ENCODE results near the gene EVPL. TPM values are rescaled to one million over a fixed set of nuclear protein-coding genes. Genes with fewer than 3 reads are reported as not detected.
A peak's percentile ranks its signal among the peaks of the same experiment; 100 is the strongest.

EVPL gene
- total RNA-seq, 2 donors from 2014 or later, result 23.0 to 29.1 TPM

GRCh38 chr17:76038050-76038449, 10.9 kb upstream of the EVPL start:
- Histone ChIP-seq H3K36me3 (peaks cover 16 to 21% of the 10 kb centered on the region in 2 donors), H3K9me3 (no peaks in the 10 kb centered on the region), H3K4me3 (no peak overlapping the region), H3K4me1 (replicated peaks) (no peaks in the 10 kb centered on the region), H3K27me3 (replicated peaks; ENCODE audit: insufficient read depth) (no peaks in the 10 kb centered on the region), H3K27ac (no peak overlapping the region)
- no peak for DNase-seq (ENCODE audit: low spot score)
- TF ChIP-seq, protein P1, sequence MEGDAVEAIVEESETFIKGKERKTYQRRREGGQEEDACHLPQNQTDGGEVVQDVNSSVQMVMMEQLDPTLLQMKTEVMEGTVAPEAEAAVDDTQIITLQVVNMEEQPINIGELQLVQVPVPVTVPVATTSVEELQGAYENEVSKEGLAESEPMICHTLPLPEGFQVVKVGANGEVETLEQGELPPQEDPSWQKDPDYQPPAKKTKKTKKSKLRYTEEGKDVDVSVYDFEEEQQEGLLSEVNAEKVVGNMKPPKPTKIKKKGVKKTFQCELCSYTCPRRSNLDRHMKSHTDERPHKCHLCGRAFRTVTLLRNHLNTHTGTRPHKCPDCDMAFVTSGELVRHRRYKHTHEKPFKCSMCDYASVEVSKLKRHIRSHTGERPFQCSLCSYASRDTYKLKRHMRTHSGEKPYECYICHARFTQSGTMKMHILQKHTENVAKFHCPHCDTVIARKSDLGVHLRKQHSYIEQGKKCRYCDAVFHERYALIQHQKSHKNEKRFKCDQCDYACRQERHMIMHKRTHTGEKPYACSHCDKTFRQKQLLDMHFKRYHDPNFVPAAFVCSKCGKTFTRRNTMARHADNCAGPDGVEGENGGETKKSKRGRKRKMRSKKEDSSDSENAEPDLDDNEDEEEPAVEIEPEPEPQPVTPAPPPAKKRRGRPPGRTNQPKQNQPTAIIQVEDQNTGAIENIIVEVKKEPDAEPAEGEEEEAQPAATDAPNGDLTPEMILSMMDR (IDR thresholded peaks at IDR 0.05), result no peak
- TF ChIP-seq POLR2AphosphoS5 (IDR thresholded peaks at IDR 0.05), result no peak
- no peak for TF ChIP-seq POLR2A (IDR thresholded peaks at IDR 0.05)
- intact Hi-C loops (cut with DNase I), result no loop called here
- 63% methylated on average over 3 of the region's 3 CpGs for WGBS

- H3K4me3 ChIP-seq, result no peak overlapping the region
- WGBS, result 22% methylated on average over 22 of the region's 22 CpGs
- H3K27me3 ChIP-seq (replicated peaks; ENCODE audit: insufficient read depth), result no peaks in the 10 kb centered on the region
- H3K9me3 ChIP-seq, result no peaks in the 10 kb centered on the region
- TF ChIP-seq POLR2AphosphoS5 (IDR thresholded peaks at IDR 0.05), result peak; percentile 6
- TF ChIP-seq, protein P1 (IDR thresholded peaks at IDR 0.05), result no peak
- TF ChIP-seq POLR2A (IDR thresholded peaks at IDR 0.05), result no peak
- no peak overlapping the region for H3K27ac ChIP-seq
- H3K4me1 ChIP-seq (replicated peaks), result no peaks in the 10 kb centered on the region
- H3K36me3 ChIP-seq, result peaks cover 12 to 21% of the 10 kb centered on the region in 2 donors
- intact Hi-C loops (cut with DNase I), result no loop called here
- no peak for DNase-seq (ENCODE audit: low spot score)
These were observed 9.6 kb upstream of the EVPL start for GRCh38 chr17:76036497-76037261.

DNA sequence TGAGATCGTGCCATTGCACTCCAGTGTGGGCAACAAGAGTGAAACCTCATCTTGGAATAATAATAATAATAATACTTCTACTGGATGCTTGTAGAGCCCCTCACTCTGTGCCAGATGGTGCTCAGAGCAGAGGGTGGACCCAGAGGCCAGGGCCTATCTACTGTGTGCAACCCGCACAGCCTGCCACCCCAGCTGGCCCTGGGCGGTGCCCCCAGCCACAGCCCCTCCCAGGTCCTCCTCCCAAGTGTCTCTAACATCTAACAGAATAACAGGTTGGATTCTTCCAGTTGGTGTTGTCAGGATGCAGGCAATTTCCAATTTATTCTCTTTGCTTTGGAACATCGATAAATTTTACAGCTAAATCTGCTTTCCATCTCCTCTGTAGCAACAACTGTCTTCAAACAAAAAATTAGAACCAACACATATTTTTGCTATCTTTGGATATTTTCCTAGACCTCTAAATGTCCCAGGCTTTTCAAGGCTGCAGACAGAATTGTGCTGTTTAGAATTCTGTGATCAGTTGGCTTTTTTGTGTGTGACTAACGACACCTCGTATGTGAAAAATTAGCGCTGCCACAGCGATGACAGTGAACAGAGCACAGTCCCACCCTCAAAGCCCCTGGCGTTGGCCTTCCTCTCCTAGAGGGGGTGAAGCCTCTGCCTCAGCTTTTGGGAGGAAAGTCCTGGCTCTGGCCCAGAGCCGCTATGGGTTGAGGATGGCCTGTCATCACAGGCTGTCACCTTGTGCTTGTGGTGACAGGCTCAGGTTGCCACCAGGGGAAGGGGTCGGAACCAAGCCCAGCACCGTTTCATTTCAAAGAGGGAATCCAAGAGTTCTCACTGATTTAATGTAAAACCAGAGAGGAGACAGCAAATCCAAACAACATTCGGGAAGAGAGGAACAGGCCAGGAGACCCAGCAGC, 7.6 kb upstream of the EVPL start:
- no peak for TF ChIP-seq POLR2AphosphoS5 (IDR thresholded peaks at IDR 0.05)
- TF ChIP-seq, protein P1 (IDR thresholded peaks at IDR 0.05), result no peak
- no peak for TF ChIP-seq POLR2A (IDR thresholded peaks at IDR 0.05)
- Histone ChIP-seq H3K4me3 (no peak overlapping the region), H3K9me3 (no peaks in the 10 kb centered on the region), H3K27ac (no peak overlapping the region), H3K27me3 (replicated peaks; ENCODE audit: insufficient read depth) (no peaks in the 10 kb centered on the region), H3K4me1 (replicated peaks) (no peaks in the 10 kb centered on the region), H3K36me3 (peaks cover 2 to 10% of the 10 kb centered on the region in 2 donors)
- intact Hi-C loops (cut with DNase I), result no loop called here
- DNase-seq (ENCODE audit: low spot score), result no peak
- WGBS, result 73% methylated on average over 13 of the region's 13 CpGs

DNA sequence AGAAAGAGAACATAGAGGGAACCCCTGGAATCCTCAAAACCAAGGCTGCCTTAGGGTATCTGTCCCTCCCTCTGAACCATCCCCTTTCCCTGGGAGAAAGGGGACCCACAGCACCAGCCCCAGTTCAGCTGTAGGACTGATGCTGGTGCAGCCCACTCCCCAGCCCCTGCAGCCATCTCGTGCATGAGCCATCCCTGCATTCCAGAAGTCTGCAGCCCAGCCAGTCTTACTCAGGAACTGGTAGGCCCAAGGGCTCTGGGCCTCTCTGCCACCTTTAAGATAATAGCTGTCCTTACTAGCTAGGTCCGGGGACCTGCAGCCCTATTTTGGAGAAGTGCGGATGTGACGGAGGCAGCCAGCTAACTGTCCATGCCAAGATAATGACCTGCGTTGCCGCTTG, 6.0 kb upstream of the EVPL start:
- H3K9me3 ChIP-seq, result no peaks in the 10 kb centered on the region
- H3K4me1 ChIP-seq (replicated peaks), result no peaks in the 10 kb centered on the region
- TF ChIP-seq, protein P1 (IDR thresholded peaks at IDR 0.05), result no peak
- TF ChIP-seq POLR2A (IDR thresholded peaks at IDR 0.05) (no peak), POLR2AphosphoS5 (IDR thresholded peaks at IDR 0.05) (no peak)
- WGBS, result 96% methylated on average over 6 of the region's 6 CpGs
- no peak overlapping the region for H3K4me3 ChIP-seq
- no peak overlapping the region for H3K27ac ChIP-seq
- H3K27me3 ChIP-seq (replicated peaks; ENCODE audit: insufficient read depth), result no peaks in the 10 kb centered on the region
- H3K36me3 ChIP-seq, result no peaks in the 10 kb centered on the region
- DNase-seq (ENCODE audit: low spot score), result no peak
- intact Hi-C loops (cut with DNase I), result no loop called here
